Breast epithelium (tissue), 3 donors: ENCODE data around the gene INPP5E.

Source experiments
- CTCF ChIP-seq, 3 donors: fragments of 450-650 bp; IDR thresholded peaks; one replicate each; pipeline ENCODE4 v1.5.1; 2016 to 2017; ENCODE audit warnings: antibody characterized with exemption in 3 of 3, mild to moderate bottlenecking in 3 of 3, moderate library complexity in 3 of 3
- POLR2A ChIP-seq: fragments of 450-650 bp; IDR thresholded peaks from one replicate; pipeline ENCODE4 v1.6.1; 2016; ENCODE audit warnings: antibody characterized with exemption, mild to moderate bottlenecking, moderate library complexity

GRCh38 chr9:136419092-136419420 lies 20.6 kb downstream of the INPP5E start:
- TF ChIP-seq CTCF (IDR thresholded peaks at IDR 0.05) (no peak), POLR2A (no peak)
